ENCODE results near the gene RNF151. TPM values are rescaled to one million over a fixed set of nuclear protein-coding genes. Genes with fewer than 3 reads are reported as not detected.

The RNF151 gene
- total and polyA plus RNA-seq, 10 of the 15 experiments (the other 5 are each of a cell fraction or from before 2014, with no cell fraction given) = 0.17 to 0.56 TPM; not detected in 8

DNA sequence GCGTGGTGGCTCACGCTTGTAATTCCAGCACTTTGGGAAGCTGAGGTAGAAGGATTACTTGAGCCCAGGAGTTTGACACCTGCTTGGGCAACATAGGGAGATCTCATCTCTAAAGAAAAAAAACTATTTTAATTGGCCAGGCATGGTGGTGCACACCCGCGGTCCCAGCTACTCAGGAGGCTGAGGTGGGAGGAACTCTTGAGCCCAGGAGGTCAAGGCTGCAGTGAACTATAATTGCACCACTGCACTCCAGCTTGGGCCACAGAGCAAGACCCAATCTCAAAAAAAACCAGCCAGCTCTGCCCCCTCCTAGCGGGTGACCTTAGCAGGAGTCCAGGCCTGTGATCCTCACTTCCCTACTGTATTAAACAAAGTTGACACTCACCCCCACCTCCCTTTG, 42.6 kb upstream of the RNF151 start:
- Histone ChIP-seq H3K36me3 (ENCODE audit: control insufficient read depth in 2 of 2, insufficient read depth in 2 of 2, low read length in 1 of 2) (no peaks in the 10 kb centered on the region; a peak in 1 of 4 replicates), H3K9me3 (replicated peaks; ENCODE audit: control insufficient read depth, insufficient read depth, low read length) (no peaks in the 10 kb centered on the region), H3K9ac (ENCODE audit: control insufficient read depth, insufficient read depth, low read length) (no peak overlapping the region), H4K20me1 (ENCODE audit: control insufficient read depth, insufficient read depth) (no peaks in the 10 kb centered on the region), H3K27me3 (replicated peaks in 1 of 2; ENCODE audit: control insufficient read depth in 2 of 2, insufficient read depth in 2 of 2, low read length in 1 of 2) (no peaks in the 10 kb centered on the region; a peak in 3 of 4 replicates), H3K4me3 (no peak overlapping the region), H3K27ac (ENCODE audit: control insufficient read depth, insufficient read depth) (no peak overlapping the region), H2AFZ (ENCODE audit: control insufficient read depth, low read depth, low read length) (no peak overlapping the region), H3K4me2 (ENCODE audit: control insufficient read depth, insufficient read depth) (no peak overlapping the region), H3K4me1 (ENCODE audit: control insufficient read depth, insufficient read depth, low read length) (no peaks in the 10 kb centered on the region; the same call in 1 of the 2 replicates), H3K79me2 (ENCODE audit: control insufficient read depth, insufficient read depth, low read length) (no peaks in the 10 kb centered on the region)
- BruUV-seq (replicated peaks) = no TSS peak
- WGBS (ENCODE audit: insufficient coverage, insufficient replicate concordance, low lambda C conversion rate, missing lambda C conversion rate) = 28% methylated on average over 5 of the region's 5 CpGs
- RAD21 ChIA-PET (ENCODE audit: unreplicated experiment) = no interaction called here
- SMC1A ChIA-PET (ENCODE audit: uncharacterized antibody, unreplicated experiment) = no interaction called here
- DNase-seq (ENCODE audit: low read depth, low spot score) (no peak), FAIRE-seq (no peak), ATAC-seq (no peak)
- in situ Hi-C loops (cut with MboI) (no loop called here), intact Hi-C loops (cut with micrococcal nuclease; ENCODE audit: unreplicated experiment) (no loop called here)
- CTCF ChIA-PET = interaction anchor here (1.5 kb wide), 1 partner anchor 60 kb away, joined by 4 read pairs; no protein-coding TSS in a partner anchor
- TF ChIP-seq NBN (IDR thresholded peaks at IDR 0.05) (no peak), TCF3 (IDR thresholded peaks at IDR 0.05; ENCODE audit: borderline replicate concordance, insufficient read depth, low read depth, low read length) (no peak), CHD4 (IDR thresholded peaks at IDR 0.05) (no peak), ZNF24 (IDR thresholded peaks at IDR 0.05) (no peak), USF1 (IDR thresholded peaks at IDR 0.05; ENCODE audit: borderline replicate concordance, extremely low read length, insufficient read depth, low read depth, low read length) (no peak), CBX3 (IDR thresholded peaks at IDR 0.05; ENCODE audit: borderline replicate concordance, low read depth) (no peak)
- POLR2A ChIA-PET = no interaction called here

GRCh38 chr16:1926271-1926670, 40.4 kb upstream of the RNF151 start:
- Histone ChIP-seq H3K9me3 (replicated peaks; ENCODE audit: control insufficient read depth, insufficient read depth, low read length) (no peaks in the 10 kb centered on the region), H3K4me3 (no peak overlapping the region), H2AFZ (ENCODE audit: control insufficient read depth, low read depth, low read length) (no peak overlapping the region), H3K27ac (ENCODE audit: control insufficient read depth, insufficient read depth) (no peak overlapping the region), H3K9ac (ENCODE audit: control insufficient read depth, insufficient read depth, low read length) (no peak overlapping the region), H3K4me2 (ENCODE audit: control insufficient read depth, insufficient read depth) (no peak overlapping the region), H4K20me1 (ENCODE audit: control insufficient read depth, insufficient read depth) (no peaks in the 10 kb centered on the region), H3K27me3 (replicated peaks in 1 of 2; ENCODE audit: control insufficient read depth in 2 of 2, insufficient read depth in 2 of 2, low read length in 1 of 2) (no peaks in the 10 kb centered on the region), H3K4me1 (ENCODE audit: control insufficient read depth, insufficient read depth, low read length) (no peaks in the 10 kb centered on the region; the same call in 1 of the 2 replicates), H3K79me2 (ENCODE audit: control insufficient read depth, insufficient read depth, low read length) (no peaks in the 10 kb centered on the region), H3K36me3 (ENCODE audit: control insufficient read depth in 2 of 2, insufficient read depth in 2 of 2, low read length in 1 of 2) (no peaks in the 10 kb centered on the region)
- ATAC-seq (no peak), DNase-seq (ENCODE audit: low read depth, low spot score) (no peak), FAIRE-seq (no peak)
- BruUV-seq (replicated peaks) = no TSS peak
- ChIA-PET POLR2A (no interaction called here), CTCF (interaction anchor here (1.2 to 4.2 kb wide), 2 partner anchors 63 to 82 kb away, joined by 3 to 21 read pairs; no protein-coding TSS in a partner anchor), RAD21 (ENCODE audit: unreplicated experiment) (no interaction called here), SMC1A (ENCODE audit: uncharacterized antibody, unreplicated experiment) (no interaction called here)
- 26% methylated on average over 9 of the region's 11 CpGs for WGBS (ENCODE audit: insufficient coverage, insufficient replicate concordance, low lambda C conversion rate, missing lambda C conversion rate)
- in situ Hi-C loops (cut with MboI) = no loop called here
- intact Hi-C loops (cut with micrococcal nuclease; ENCODE audit: unreplicated experiment) = no loop called here
- TF ChIP-seq CREB1 (IDR thresholded peaks at IDR 0.05; ENCODE audit: low read depth) = no peak
- no peak for TF ChIP-seq SUZ12 (IDR thresholded peaks at IDR 0.05; ENCODE audit: unreplicated experiment)
- no peak for TF ChIP-seq ZBTB33 (IDR thresholded peaks at IDR 0.05)
- no peak for TF ChIP-seq TARDBP (IDR thresholded peaks at IDR 0.05; ENCODE audit: borderline replicate concordance)
- TF ChIP-seq REST (IDR thresholded peaks at IDR 0.05; ENCODE audit: low read depth, low read length) = no peak
- no peak for TF ChIP-seq CHD2 (IDR thresholded peaks at IDR 0.05; ENCODE audit: borderline replicate concordance, low read depth, low read length)
- TF ChIP-seq POLR2A (IDR thresholded peaks at IDR 0.05; ENCODE audit: low read depth, low read length) = no peak
- TF ChIP-seq TCF7 (IDR thresholded peaks at IDR 0.05; ENCODE audit: borderline replicate concordance) = no peak

Measured in GM12878 (cell line).